MM.1S (cell line): Measurements from ENCODE around the gene SNX15.

Experiments
- DNase-seq: peaks from one replicate; pipeline ENCODE4 v3.0.0-alpha.2; 2015
- H2AFZ ChIP-seq: fragments of 300-600 bp; sonication (generic); 2 replicates; pipeline ENCODE4 v1.6.0; 2016; ENCODE audit warnings: antibody characterized with exemption, low read length
- H3F3A ChIP-seq: fragments of 300-600 bp; sonication (generic); 2 replicates; pipeline ENCODE4 v1.6.1; 2016; ENCODE audit warnings: mild to moderate bottlenecking, antibody characterized with exemption, low read length, moderate library complexity, mixed read lengths; ENCODE audit not compliant: insufficient read depth
- H3K27ac ChIP-seq: fragments of 300-600 bp; sonication (generic); 2 replicates; pipeline ENCODE4 v1.5.1; 2016; ENCODE audit warnings: mild to moderate bottlenecking, low read length
- H3K27me3 ChIP-seq: fragments of 300-600 bp; sonication (generic); replicated peaks from 2 replicates; pipeline ENCODE4 v1.6.0; 2016; ENCODE audit warnings: low read length; ENCODE audit not compliant: insufficient read depth
- H3K36me3 ChIP-seq: fragments of 300-600 bp; sonication (generic); replicated peaks from 2 replicates; pipeline ENCODE4 v1.6.1; 2016; ENCODE audit warnings: mild to moderate bottlenecking, low read length, mixed read lengths; ENCODE audit not compliant: insufficient read depth
- H3K4me1 ChIP-seq: fragments of 300-600 bp; sonication (generic); 2 replicates; pipeline ENCODE4 v1.6.1; 2016; ENCODE audit warnings: low read length, mixed read lengths
- H3K4me2 ChIP-seq: fragments of 300-600 bp; sonication (generic); 2 replicates; pipeline ENCODE4 v1.6.0; 2016; ENCODE audit warnings: low read depth, low read length
- H3K4me3 ChIP-seq: fragments of 300-600 bp; sonication (generic); 2 replicates; pipeline ENCODE4 v1.5.1; 2016; ENCODE audit warnings: low read length, mixed read lengths
- H3K79me2 ChIP-seq: fragments of 300-600 bp; sonication (generic); 2 replicates; pipeline ENCODE4 v1.6.1; 2016; ENCODE audit warnings: mixed run types, low read length, mixed read lengths
- H3K9ac ChIP-seq: fragments of 300-600 bp; sonication (generic); 2 replicates; pipeline ENCODE4 v1.6.1; 2016; ENCODE audit warnings: low read length, mixed read lengths
- H3K9me2 ChIP-seq: fragments of 300-600 bp; sonication (generic); replicated peaks from 2 replicates; pipeline ENCODE4 v1.6.1; 2016; ENCODE audit warnings: mild to moderate bottlenecking, low read length, mixed read lengths; ENCODE audit not compliant: insufficient read depth
- H3K9me3 ChIP-seq: fragments of 300-600 bp; sonication (generic); replicated peaks from 2 replicates; pipeline ENCODE4 v1.6.1; 2016; ENCODE audit warnings: mild to moderate bottlenecking, low read length, mixed read lengths; ENCODE audit not compliant: insufficient read depth
- H4K20me1 ChIP-seq: fragments of 300-600 bp; sonication (generic); 2 replicates; pipeline ENCODE4 v1.6.1; 2016; ENCODE audit warnings: mild to moderate bottlenecking, low read length, moderate library complexity, mixed read lengths; ENCODE audit not compliant: insufficient read depth
- EZH2 ChIP-seq: fragments of 300-600 bp; sonication (generic); optimal IDR thresholded peaks from 2 replicates; pipeline ENCODE3; 2017; ENCODE audit warnings: low read depth, mild to moderate bottlenecking, antibody characterized with exemption, low read length, mixed read lengths
- EZH2phosphoT487 ChIP-seq: fragments of 300-600 bp; sonication (generic); IDR thresholded peaks from 2 replicates; pipeline ENCODE4 v1.6.1; 2018; ENCODE audit warnings: antibody characterized with exemption, low read length
- TF ChIP-seq, protein P1 (sequence below): fragments of 300-600 bp; sonication (generic); IDR thresholded peaks from 2 replicates; pipeline ENCODE4 v1.5.1; 2016; ENCODE audit warnings: antibody characterized with exemption, low read length, mixed read lengths

The SNX15 gene

DNA sequence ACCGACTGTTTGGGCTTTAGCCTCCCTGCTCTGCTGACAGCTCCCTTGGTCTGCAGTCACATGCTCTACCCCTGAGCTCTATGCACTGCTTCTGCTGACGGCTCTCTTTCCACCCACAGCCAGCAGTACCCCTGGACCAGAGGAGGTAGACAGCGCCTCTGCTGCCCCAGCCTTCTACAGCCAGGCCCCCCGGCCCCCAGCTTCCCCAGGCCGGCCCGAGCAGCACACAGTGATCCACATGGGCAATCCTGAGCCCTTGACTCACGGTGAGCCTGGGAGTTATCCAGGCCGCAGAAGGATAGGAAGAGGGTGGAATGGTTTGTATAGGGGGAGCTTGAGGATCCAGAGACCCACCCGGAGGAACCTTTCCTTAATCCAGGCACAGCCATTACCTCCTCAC, 59.6 kb downstream of the SNX15 start:
- Histone ChIP-seq H3K27ac (peak overlapping the region; percentile 87; the same call in 1 of the 2 replicates), H4K20me1 (no peaks in the 10 kb centered on the region), H3K4me2 (no peak overlapping the region), H3K79me2 (peaks cover 60% of the 10 kb centered on the region), H3K9me2 (no peaks in the 10 kb centered on the region), H3K4me1 (peaks cover 63% of the 10 kb centered on the region), H3F3A (peaks cover 40% of the 10 kb centered on the region), H2AFZ (no peak overlapping the region), H3K36me3 (no peaks in the 10 kb centered on the region; the same call in 1 of the 2 replicates), H3K27me3 (no peaks in the 10 kb centered on the region), H3K4me3 (no peak overlapping the region), H3K9me3 (no peaks in the 10 kb centered on the region), H3K9ac (no peak overlapping the region)
- no peak for TF ChIP-seq EZH2phosphoT487
- TF ChIP-seq, protein P1, sequence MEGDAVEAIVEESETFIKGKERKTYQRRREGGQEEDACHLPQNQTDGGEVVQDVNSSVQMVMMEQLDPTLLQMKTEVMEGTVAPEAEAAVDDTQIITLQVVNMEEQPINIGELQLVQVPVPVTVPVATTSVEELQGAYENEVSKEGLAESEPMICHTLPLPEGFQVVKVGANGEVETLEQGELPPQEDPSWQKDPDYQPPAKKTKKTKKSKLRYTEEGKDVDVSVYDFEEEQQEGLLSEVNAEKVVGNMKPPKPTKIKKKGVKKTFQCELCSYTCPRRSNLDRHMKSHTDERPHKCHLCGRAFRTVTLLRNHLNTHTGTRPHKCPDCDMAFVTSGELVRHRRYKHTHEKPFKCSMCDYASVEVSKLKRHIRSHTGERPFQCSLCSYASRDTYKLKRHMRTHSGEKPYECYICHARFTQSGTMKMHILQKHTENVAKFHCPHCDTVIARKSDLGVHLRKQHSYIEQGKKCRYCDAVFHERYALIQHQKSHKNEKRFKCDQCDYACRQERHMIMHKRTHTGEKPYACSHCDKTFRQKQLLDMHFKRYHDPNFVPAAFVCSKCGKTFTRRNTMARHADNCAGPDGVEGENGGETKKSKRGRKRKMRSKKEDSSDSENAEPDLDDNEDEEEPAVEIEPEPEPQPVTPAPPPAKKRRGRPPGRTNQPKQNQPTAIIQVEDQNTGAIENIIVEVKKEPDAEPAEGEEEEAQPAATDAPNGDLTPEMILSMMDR, result no peak
- no peak for TF ChIP-seq EZH2
- DNase-seq, result no peak

DNA sequence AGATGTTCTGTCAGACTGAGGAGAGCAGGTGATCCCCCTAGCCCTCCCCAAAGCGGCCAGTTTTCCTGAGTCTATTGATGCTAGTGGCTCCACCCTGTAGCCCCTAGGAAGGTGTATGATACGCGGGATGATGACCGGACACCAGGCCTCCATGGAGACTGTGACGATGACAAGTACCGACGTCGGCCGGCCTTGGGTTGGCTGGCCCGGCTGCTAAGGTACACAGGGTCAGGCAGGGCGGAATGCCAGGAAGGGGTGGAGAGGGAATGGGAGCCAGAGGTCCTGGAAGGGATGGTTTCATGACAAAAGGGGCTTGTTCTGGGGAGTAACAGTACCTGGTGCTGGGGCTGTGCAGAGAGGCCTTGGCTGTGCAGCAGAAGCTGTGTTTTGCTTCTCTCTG, 60.0 kb downstream of the SNX15 start:
- Histone ChIP-seq H3K9me2 (no peaks in the 10 kb centered on the region), H3K4me1 (peaks cover 59% of the 10 kb centered on the region)
- TF ChIP-seq, protein P1, result no peak
- TF ChIP-seq EZH2phosphoT487 (no peak), EZH2 (no peak)

DNA sequence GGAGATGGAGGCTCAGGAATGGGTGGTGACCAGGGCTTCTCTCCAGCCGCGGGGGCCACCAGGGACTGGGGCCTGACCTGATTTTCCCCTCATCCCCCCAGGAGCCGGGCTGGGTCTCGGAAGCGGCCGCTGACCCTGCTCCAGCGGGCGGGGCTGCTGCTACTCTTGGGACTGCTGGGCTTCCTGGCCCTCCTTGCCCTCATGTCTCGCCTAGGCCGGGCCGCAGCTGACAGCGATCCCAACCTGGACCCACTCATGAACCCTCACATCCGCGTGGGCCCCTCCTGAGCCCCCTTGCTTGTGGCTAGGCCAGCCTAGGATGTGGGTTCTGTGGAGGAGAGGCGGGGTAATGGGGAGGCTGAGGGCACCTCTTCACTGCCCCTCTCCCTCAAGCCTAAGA, 60.6 kb downstream of the SNX15 start:
- H3K27ac ChIP-seq, result peak overlapping the region; percentile 87; the same call in 1 of the 2 replicates
- H3K9ac ChIP-seq, result peak overlapping the region; percentile 43; the same call in 1 of the 2 replicates
- TF ChIP-seq, protein P1, result no peak
- TF ChIP-seq EZH2 (no peak), EZH2phosphoT487 (no peak)
- no peaks in the 10 kb centered on the region for H3K27me3 ChIP-seq
- H3K4me1 ChIP-seq, result peaks cover 55% of the 10 kb centered on the region
- no peak overlapping the region for H3K4me3 ChIP-seq
- H3K79me2 ChIP-seq, result peaks cover 50% of the 10 kb centered on the region
- H4K20me1 ChIP-seq, result no peaks in the 10 kb centered on the region
- no peaks in the 10 kb centered on the region for H3K9me2 ChIP-seq
- no peaks in the 10 kb centered on the region; the same call in 1 of the 2 replicates for H3K36me3 ChIP-seq
- no peak for DNase-seq
- no peak overlapping the region for H2AFZ ChIP-seq
- peaks cover 44% of the 10 kb centered on the region for H3F3A ChIP-seq
- H3K4me2 ChIP-seq, result peak overlapping the region; percentile 79; the same call in 1 of the 2 replicates
- H3K9me3 ChIP-seq, result no peaks in the 10 kb centered on the region

More for the DNA sequence above, 60.0 kb downstream of the SNX15 start:
- Histone ChIP-seq H3K79me2 (peaks cover 56% of the 10 kb centered on the region), H2AFZ (no peak overlapping the region), H3K27me3 (no peaks in the 10 kb centered on the region), H3K9me3 (no peaks in the 10 kb centered on the region), H4K20me1 (no peaks in the 10 kb centered on the region), H3K4me2 (no peak overlapping the region), H3K36me3 (no peaks in the 10 kb centered on the region; the same call in 1 of the 2 replicates), H3F3A (peaks cover 43% of the 10 kb centered on the region), H3K9ac (no peak overlapping the region), H3K4me3 (no peak overlapping the region), H3K27ac (peak overlapping the region; percentile 87; the same call in 1 of the 2 replicates)
- DNase-seq, result no peak
